Measurements from ENCODE around the gene MKRN2.

DNA sequence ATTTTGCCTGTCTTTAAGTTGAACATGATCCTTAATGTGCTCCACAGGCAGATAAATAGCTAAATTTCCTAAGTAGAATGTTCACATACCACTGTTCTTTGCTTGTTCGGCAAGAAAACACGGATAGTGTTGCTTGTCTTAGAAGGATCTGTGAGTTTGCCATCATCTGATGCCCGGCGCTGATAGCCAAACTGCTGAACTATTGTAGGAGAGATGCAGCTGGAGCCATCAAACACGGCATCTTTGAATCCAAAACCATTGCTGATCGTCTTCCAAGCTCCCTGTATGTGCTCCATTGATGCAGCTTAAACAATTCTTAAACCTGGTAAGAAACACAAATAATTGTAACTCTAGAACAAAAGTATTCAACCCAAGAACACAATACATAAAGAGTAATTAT lies 61.5 kb downstream of the MKRN2 start:
- TF ChIP-seq, protein P1, sequence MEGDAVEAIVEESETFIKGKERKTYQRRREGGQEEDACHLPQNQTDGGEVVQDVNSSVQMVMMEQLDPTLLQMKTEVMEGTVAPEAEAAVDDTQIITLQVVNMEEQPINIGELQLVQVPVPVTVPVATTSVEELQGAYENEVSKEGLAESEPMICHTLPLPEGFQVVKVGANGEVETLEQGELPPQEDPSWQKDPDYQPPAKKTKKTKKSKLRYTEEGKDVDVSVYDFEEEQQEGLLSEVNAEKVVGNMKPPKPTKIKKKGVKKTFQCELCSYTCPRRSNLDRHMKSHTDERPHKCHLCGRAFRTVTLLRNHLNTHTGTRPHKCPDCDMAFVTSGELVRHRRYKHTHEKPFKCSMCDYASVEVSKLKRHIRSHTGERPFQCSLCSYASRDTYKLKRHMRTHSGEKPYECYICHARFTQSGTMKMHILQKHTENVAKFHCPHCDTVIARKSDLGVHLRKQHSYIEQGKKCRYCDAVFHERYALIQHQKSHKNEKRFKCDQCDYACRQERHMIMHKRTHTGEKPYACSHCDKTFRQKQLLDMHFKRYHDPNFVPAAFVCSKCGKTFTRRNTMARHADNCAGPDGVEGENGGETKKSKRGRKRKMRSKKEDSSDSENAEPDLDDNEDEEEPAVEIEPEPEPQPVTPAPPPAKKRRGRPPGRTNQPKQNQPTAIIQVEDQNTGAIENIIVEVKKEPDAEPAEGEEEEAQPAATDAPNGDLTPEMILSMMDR (conservative IDR thresholded peaks at IDR 0.05; ENCODE audit: low read depth, low read length): no peak
- no peak for TF ChIP-seq POLR2A (IDR thresholded peaks at IDR 0.05; ENCODE audit: low read depth, low read length)
- TF ChIP-seq SMC3 (IDR thresholded peaks at IDR 0.05; ENCODE audit: low read depth, low read length): no peak
- no peak for TF ChIP-seq FOS (IDR thresholded peaks at IDR 0.05; ENCODE audit: low read depth, low read length)
- no peak for TF ChIP-seq MXI1 (IDR thresholded peaks at IDR 0.05; ENCODE audit: borderline replicate concordance, low read depth, low read length)
- TF ChIP-seq, protein P2, sequence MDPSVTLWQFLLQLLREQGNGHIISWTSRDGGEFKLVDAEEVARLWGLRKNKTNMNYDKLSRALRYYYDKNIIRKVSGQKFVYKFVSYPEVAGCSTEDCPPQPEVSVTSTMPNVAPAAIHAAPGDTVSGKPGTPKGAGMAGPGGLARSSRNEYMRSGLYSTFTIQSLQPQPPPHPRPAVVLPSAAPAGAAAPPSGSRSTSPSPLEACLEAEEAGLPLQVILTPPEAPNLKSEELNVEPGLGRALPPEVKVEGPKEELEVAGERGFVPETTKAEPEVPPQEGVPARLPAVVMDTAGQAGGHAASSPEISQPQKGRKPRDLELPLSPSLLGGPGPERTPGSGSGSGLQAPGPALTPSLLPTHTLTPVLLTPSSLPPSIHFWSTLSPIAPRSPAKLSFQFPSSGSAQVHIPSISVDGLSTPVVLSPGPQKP (IDR thresholded peaks at IDR 0.05; ENCODE audit: borderline replicate concordance, low read depth, low read length): no peak
- no peak for TF ChIP-seq MAFK (IDR thresholded peaks at IDR 0.05; ENCODE audit: low read depth, low read length)

All from IMR-90 (cell line).